Common myeloid progenitor, CD34-positive (primary cell): ENCODE measurements around the gene SEMA6C.

Experiments used
- CTCF ChIA-PET: fragments of 350-600 bp; sonication (Branson Sonifier 250); formaldehyde crosslinking; loops from one replicate; lab custom pipeline; 2021; ENCODE audit warnings: antibody characterized with exemption; lab: Charles Lee
- POLR2A ChIA-PET: fragments of 350-600 bp; sonication (Branson Sonifier 250); formaldehyde crosslinking; loops from one replicate; lab custom pipeline; 2021; ENCODE audit warnings: antibody characterized with exemption; lab: Charles Lee
- DNase-seq, 3 donors: peaks; one replicate each; pipeline versions ENCODE4 v3.0.0 to v3.0.0-alpha.2; 2013
- H3K27ac ChIP-seq, 2 experiments: 1 replicate in 1 of 2; 2 replicates in 1 of 2; pipeline ENCODE4 v1.7.0; 2013; ENCODE audit warnings: inconsistent platforms in 2 of 2, low read length in 2 of 2, mild to moderate bottlenecking in 2 of 2, low read depth in 1 of 2, moderate library complexity in 1 of 2; ENCODE audit not compliant: severe bottlenecking in 2 of 2, insufficient read depth in 1 of 2, poor library complexity in 1 of 2
- H3K27me3 ChIP-seq, 5 experiments: replicated peaks in 2 of 5; 1 replicate in 3 of 5; 2 replicates in 2 of 5; pipeline versions ENCODE4 v1.6.1 to v1.7.0; 2013; ENCODE audit warnings: low read length in 4 of 5, mild to moderate bottlenecking in 2 of 5, moderate library complexity in 2 of 5, inconsistent platforms in 1 of 5; ENCODE audit not compliant: insufficient read depth in 5 of 5, control insufficient read depth in 4 of 5
- H3K36me3 ChIP-seq, 4 experiments: 1 replicate in 2 of 4; 2 replicates in 2 of 4; pipeline versions ENCODE4 v1.6.1 to v1.7.0; 2013; ENCODE audit warnings: low read length in 3 of 4, control low read depth in 1 of 4, mild to moderate bottlenecking in 1 of 4; ENCODE audit not compliant: control insufficient read depth in 4 of 4, insufficient read depth in 4 of 4
- H3K4me1 ChIP-seq, 4 experiments: 1 replicate in 3 of 4; 2 replicates in 1 of 4; pipeline versions ENCODE4 v1.6.1 to v1.7.1; 2013; ENCODE audit warnings: low read length in 3 of 4, mild to moderate bottlenecking in 3 of 4, control low read depth in 1 of 4, inconsistent platforms in 1 of 4, moderate library complexity in 1 of 4; ENCODE audit not compliant: control insufficient read depth in 4 of 4, insufficient read depth in 4 of 4; ENCODE audit errors: control extremely low read depth in 1 of 4
- H3K4me3 ChIP-seq, 7 experiments: 1 replicate in 4 of 7; 2 replicates in 3 of 7; pipeline versions ENCODE4 v1.5.1 to v1.7.0; 2013; ENCODE audit warnings: mild to moderate bottlenecking in 7 of 7, low read length in 6 of 7, moderate library complexity in 6 of 7, inconsistent platforms in 2 of 7, low read depth in 2 of 7, control low read depth in 1 of 7; ENCODE audit not compliant: insufficient read depth in 4 of 7, control insufficient read depth in 1 of 7; ENCODE audit errors: extremely low read depth in 1 of 7
- H3K9me3 ChIP-seq, 5 experiments: 1 replicate in 4 of 5; 2 replicates in 1 of 5; pipeline versions ENCODE4 v1.6.1 to v1.7.1; 2013; ENCODE audit warnings: low read length in 4 of 5, mild to moderate bottlenecking in 2 of 5, inconsistent platforms in 1 of 5, low read depth in 1 of 5, moderate library complexity in 1 of 5; ENCODE audit not compliant: control insufficient read depth in 4 of 5, insufficient read depth in 2 of 5; ENCODE audit errors: control extremely low read depth in 1 of 5
- WGBS: methylation state at CpG from one replicate; pipeline ENCODE4 v1.1.5; 2013; ENCODE audit not compliant: insufficient coverage; 5-methylcytosine and 5-hydroxymethylcytosine counted together

Gene SEMA6C

GRCh38 chr1:151133018-151133806, 13.2 kb downstream of the SEMA6C start:
- Histone ChIP-seq H3K4me3 (no peak overlapping the region), H3K27me3 (peaks cover 0 to 4% (median 0%) of the 10 kb centered on the region in 5 experiments), H3K27ac (no peak overlapping the region), H3K4me1 (peaks cover 0 to 9% (median 5%) of the 10 kb centered on the region in 4 experiments), H3K36me3 (peaks cover 0 to 16% (median 7%) of the 10 kb centered on the region in 4 experiments), H3K9me3 (no peaks in the 10 kb centered on the region)
- DNase-seq, result no peak
- CTCF ChIA-PET, result interaction anchor here (0.6 to 1.2 kb wide), 3 partner anchors 11 to 111 kb away, joined by 3 to 4 read pairs (median 3); no protein-coding TSS in a partner anchor
- 92% methylated on average over 45 of the region's 65 CpGs for WGBS
- POLR2A ChIA-PET, result interaction anchor here (0.9 kb wide), 1 partner anchor 11 kb away, joined by 4 read pairs; no protein-coding TSS in a partner anchor

- H3K36me3 ChIP-seq, result peaks cover 0 to 16% (median 5%) of the 10 kb centered on the region in 4 experiments
- no peaks in the 10 kb centered on the region for H3K9me3 ChIP-seq
- 97% methylated on average over 66 of the region's 74 CpGs for whole genome bisulfite sequencing
- DNase-seq, result no peak
- no peak overlapping the region for H3K4me3 ChIP-seq
- H3K27ac ChIP-seq, result no peak overlapping the region
- H3K27me3 ChIP-seq, result peaks cover 0 to 4% (median 0%) of the 10 kb centered on the region in 5 experiments
- ChIA-PET CTCF (interaction anchor here (0.6 to 5.1 kb wide), 4 partner anchors 10 to 110 kb away, joined by 3 to 26 read pairs (median 8); partner anchors contain the start of gene TNFAIP8L2), POLR2A (interaction anchor here (0.9 kb wide), 1 partner anchor 11 kb away, joined by 4 read pairs; no protein-coding TSS in a partner anchor)
- peaks cover 0 to 9% (median 5%) of the 10 kb centered on the region in 4 experiments for H3K4me1 ChIP-seq
Measured at GRCh38 chr1:151132335-151133017, 14.0 kb downstream of the SEMA6C start.

- ChIA-PET POLR2A (interaction anchor here (0.6 to 1.7 kb wide), 3 partner anchors 11 to 267 kb away, joined by 3 to 4 read pairs (median 3); partner anchors contain the start of gene PSMB4), CTCF (interaction anchor here (1.2 to 5.1 kb wide), 5 partner anchors 10 to 29 kb away, joined by 3 to 26 read pairs (median 10); partner anchors contain the start of gene TNFAIP8L2)
- peak overlapping the region in 1 of 2 experiments; percentile 26 for H3K27ac ChIP-seq
- peak overlapping the region in 5 of 7 experiments; percentile 38 to 74 (median 60) for H3K4me3 ChIP-seq
- H3K27me3 ChIP-seq, result peaks cover 0 to 4% (median 0%) of the 10 kb centered on the region in 5 experiments
- 78% methylated on average over 27 of the region's 39 CpGs for WGBS
- peaks cover 0 to 16% (median 5%) of the 10 kb centered on the region in 4 experiments for H3K36me3 ChIP-seq
- peaks cover 0 to 9% (median 5%) of the 10 kb centered on the region in 4 experiments for H3K4me1 ChIP-seq
- no peaks in the 10 kb centered on the region for H3K9me3 ChIP-seq
- no peak for DNase-seq
Measured at GRCh38 chr1:151131701-151132334, 14.6 kb downstream of the SEMA6C start.

GRCh38 chr1:151130987-151131586, 15.3 kb downstream of the SEMA6C start:
- peak; percentile 95 to 98 (median 97) for DNase-seq
- Histone ChIP-seq H3K27ac (peak overlapping the region in 1 of 2 experiments; percentile 26), H3K27me3 (peaks cover 0 to 4% (median 0%) of the 10 kb centered on the region in 5 experiments), H3K36me3 (peaks cover 0 to 9% (median 3%) of the 10 kb centered on the region in 4 experiments), H3K9me3 (no peaks in the 10 kb centered on the region), H3K4me3 (peak overlapping the region in 6 of 7 experiments; percentile 5 to 74 (median 50)), H3K4me1 (peaks cover 0 to 9% (median 5%) of the 10 kb centered on the region in 4 experiments)
- WGBS, result under 1% methylated on average over 44 of the region's 45 CpGs
- POLR2A ChIA-PET, result interaction anchor here (0.7 to 1.7 kb wide), 2 partner anchors 12 to 268 kb away, joined by 3 to 4 read pairs; partner anchors contain the start of gene PSMB4
- CTCF ChIA-PET, result interaction anchor here (1.2 to 5.1 kb wide), 6 partner anchors 9 to 31 kb away, joined by 3 to 26 read pairs (median 8); partner anchors contain the start of gene TNFAIP8L2

DNA sequence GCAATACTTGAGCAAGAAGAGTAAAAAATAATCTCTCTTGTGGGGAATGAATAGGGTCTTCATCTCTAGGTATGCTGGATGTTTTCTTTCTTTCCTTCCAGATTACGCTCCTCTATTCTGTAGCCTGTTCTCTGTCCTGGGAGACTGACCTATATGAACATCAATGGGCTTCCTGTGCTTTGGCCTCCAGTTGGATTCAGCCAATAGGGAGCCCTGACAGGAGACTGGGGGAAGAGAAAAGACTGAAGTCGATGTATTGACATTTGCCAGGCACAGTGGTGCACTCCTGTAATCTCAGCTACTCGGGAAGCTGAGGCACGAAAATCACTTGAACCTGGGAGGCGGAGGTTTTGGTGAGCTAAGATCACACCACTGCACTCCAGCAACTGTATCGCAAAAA, 17.6 kb downstream of the SEMA6C start:
- no peak for DNase-seq
- peaks cover 0 to 2% (median 0%) of the 10 kb centered on the region in 4 experiments for H3K36me3 ChIP-seq
- no peak overlapping the region for H3K4me3 ChIP-seq
- peaks cover 0 to 4% (median 0%) of the 10 kb centered on the region in 5 experiments for H3K27me3 ChIP-seq
- ChIA-PET POLR2A (interaction anchor here (0.6 kb wide), 1 partner anchor 454 kb away, joined by 3 read pairs; no protein-coding TSS in a partner anchor), CTCF (interaction anchor here (0.6 to 5.1 kb wide), 5 partner anchors 9 to 103 kb away, joined by 3 to 26 read pairs (median 4); partner anchors contain the start of gene TNFAIP8L2)
- H3K9me3 ChIP-seq, result no peaks in the 10 kb centered on the region
- peaks cover 0 to 9% (median 5%) of the 10 kb centered on the region in 4 experiments for H3K4me1 ChIP-seq
- no peak overlapping the region for H3K27ac ChIP-seq
- 100% methylated on average over 1 of the region's 6 CpGs for WGBS
